GM21515 (cell line): Measurements from ENCODE around the gene AURKAIP1.

ENCODE experiments used
- ATAC-seq: cut with Tn5 transposase; IDR thresholded peaks from one replicate; pipeline ENCODE4 v1.9.1; 2021; ENCODE audit not compliant: unreplicated experiment

AURKAIP1 gene

DNA sequence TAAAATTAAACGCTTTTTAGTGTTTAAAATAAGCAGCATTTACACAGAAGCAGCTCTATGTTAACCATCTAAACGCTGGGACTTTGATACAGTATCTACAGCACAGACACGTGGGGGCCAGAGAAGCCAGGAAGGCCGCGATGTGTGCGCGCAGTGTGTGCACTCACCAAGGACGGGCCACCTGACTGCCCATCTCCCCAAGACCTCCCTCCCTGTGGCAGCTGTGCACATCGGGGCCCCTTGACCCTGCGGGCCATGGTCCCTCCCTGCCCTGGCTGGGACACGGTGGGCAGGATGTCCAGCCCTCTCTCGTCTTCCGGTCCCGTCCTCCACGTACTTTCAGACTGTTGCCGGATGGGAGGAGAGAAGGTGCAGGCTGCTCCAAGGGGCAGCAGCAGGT lies 39.7 kb downstream of the AURKAIP1 start:
- ATAC-seq: no peak

- ATAC-seq: no peak
These were observed 40.2 kb downstream of the AURKAIP1 start for GRCh38 chr1:1334835-1335234.

GRCh38 chr1:1333551-1334241 lies 41.3 kb downstream of the AURKAIP1 start:
- ATAC-seq: no peak

DNA sequence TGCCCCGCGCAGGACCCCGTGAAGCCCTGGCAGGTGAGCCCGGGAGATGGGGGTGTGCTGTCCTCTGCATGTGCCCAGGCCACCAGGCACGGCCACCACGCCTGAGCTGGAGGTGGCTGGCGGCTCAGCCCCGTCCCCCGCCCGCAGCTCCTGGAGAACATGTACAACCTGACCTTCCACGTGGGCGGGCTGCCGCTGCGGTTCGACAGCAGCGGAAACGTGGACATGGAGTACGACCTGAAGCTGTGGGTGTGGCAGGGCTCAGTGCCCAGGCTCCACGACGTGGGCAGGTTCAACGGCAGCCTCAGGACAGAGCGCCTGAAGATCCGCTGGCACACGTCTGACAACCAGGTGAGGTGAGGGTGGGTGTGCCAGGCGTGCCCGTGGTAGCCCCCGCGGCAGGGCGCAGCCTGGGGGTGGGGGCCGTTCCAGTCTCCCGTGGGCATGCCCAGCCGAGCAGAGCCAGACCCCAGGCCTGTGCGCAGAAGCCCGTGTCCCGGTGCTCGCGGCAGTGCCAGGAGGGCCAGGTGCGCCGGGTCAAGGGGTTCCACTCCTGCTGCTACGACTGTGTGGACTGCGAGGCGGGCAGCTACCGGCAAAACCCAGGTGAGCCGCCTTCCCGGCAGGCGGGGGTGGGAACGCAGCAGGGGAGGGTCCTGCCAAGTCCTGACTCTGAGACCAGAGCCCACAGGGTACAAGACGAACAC lies 42.1 kb downstream of the AURKAIP1 start:
- ATAC-seq: no peak

- ATAC-seq: no peak
These were observed 42.8 kb downstream of the AURKAIP1 start for GRCh38 chr1:1332031-1332755.

DNA sequence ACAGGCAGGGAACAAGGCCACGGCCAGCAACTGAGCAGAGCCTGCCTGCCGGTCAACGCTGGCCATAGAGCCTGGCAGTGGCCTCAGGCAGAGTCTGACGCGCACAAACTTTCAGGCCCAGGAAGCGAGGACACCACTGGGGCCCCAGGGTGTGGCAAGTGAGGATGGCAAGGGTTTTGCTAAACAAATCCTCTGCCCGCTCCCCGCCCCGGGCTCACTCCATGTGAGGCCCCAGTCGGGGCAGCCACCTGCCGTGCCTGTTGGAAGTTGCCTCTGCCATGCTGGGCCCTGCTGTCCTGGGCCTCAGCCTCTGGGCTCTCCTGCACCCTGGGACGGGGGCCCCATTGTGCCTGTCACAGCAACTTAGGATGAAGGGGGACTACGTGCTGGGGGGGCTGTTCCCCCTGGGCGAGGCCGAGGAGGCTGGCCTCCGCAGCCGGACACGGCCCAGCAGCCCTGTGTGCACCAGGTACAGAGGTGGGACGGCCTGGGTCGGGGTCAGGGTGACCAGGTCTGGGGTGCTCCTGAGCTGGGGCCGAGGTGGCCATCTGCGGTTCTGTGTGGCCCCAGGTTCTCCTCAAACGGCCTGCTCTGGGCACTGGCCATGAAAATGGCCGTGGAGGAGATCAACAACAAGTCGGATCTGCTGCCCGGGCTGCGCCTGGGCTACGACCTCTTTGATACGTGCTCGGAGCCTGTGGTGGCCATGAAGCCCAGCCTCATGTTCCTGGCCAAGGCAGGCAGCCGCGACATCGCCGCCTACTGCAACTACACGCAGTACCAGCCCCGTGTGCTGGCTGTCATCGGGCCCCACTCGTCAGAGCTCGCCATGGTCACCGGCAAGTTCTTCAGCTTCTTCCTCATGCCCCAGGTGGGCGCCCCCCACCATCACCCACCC lies 43.7 kb downstream of the AURKAIP1 start, which contains the start of gene TAS1R3:
TAS1R3 (plus strand) TSS at position 213 of the 898 bp plus-strand sequence; CDS start at position 279, 66 bp downstream.
- ATAC-seq: no peak

DNA sequence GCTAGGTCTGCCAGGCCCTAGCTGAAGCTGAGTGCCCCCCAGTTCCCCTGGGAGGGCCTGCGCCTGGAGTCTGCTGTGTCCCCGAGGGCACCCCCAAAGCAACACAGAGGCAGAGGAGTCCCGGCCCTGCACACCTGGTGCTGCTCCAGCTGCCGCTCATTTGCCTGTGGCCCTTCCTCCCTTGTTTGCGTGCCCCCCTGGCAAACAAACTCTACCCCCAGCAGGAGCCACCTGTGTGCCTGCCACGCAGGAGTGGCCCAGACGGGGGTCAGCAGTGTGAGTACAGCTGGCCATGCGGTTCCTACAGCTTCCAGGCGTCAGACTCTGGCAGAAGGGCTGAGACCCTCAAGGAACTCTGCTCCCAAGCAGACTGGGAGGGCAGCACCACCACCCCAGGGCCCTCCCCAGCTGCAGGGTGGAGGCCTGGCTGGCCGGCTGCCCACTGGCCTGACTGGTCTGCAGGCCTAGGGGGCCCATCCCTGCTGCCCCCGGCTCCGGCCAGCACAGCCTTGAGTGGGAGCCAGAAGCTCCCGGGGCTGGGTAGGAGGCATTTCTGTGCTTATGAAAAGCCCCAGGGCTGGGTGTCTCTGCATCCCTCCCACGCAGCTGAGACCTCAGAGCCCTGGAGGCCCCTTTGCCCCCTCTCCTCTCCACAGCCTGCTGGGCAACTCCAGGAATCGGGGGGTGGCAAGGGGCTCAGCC lies 44.5 kb downstream of the AURKAIP1 start:
- no peak for ATAC-seq

DNA sequence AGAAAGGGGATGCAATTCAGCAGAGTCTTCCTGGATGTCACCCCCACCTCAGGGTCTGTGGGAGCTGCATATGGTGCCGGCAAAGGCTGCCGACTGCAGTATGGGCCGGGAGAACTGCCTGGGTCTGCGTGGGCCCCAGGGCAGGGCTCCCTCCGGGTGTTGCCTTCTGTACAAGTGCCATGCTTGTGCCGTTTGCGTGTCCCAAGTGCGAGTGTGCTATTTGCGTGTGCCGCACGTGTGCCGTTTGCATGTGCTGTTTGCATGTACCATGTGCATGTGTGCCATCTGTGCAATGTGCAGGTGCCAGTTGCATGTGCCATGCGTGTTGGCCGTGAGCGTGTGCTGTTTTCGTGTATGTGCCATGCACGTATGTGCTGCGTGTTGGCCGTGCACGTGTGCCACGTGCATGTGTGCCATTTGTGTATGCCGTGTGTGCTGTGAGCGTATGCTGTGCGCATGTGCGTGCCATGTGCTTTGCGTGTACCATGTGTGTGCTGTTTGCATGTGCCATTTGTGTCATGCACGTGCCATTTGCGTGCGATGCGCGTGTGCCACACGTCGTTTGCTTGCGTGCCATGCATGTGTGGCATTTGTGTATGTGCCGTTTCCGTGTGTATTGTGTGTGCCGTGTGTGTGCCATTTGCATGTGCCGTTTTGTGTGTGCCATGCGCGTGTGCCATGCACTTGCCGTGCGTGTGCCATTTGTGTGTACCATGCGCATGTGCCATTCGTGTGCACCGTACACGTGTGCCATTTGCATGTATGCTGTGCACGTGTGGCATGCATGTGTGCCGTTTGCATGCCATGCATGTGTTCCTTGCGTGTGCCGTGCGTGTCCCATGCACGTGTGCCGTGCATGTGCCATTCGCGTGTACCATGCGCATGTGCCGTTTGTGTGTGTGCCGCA lies 45.5 kb downstream of the AURKAIP1 start:
- ATAC-seq: no peak

- ATAC-seq: no peak
These were observed 46.8 kb downstream of the AURKAIP1 start for GRCh38 chr1:1328254-1328653.

DNA sequence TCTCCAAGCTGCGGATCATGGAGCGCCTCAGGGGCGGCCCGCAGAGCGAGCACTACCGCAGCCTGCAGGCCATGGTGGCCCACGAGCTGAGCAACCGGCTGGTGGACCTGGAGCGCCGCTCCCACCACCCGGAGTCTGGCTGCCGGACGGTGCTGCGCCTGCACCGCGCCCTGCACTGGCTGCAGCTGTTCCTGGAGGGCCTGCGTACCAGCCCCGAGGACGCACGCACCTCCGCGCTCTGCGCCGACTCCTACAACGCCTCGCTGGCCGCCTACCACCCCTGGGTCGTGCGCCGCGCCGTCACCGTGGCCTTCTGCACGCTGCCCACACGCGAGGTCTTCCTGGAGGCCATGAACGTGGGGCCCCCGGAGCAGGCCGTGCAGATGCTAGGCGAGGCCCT lies 47.7 kb downstream of the AURKAIP1 start:
- ATAC-seq: no peak

DNA sequence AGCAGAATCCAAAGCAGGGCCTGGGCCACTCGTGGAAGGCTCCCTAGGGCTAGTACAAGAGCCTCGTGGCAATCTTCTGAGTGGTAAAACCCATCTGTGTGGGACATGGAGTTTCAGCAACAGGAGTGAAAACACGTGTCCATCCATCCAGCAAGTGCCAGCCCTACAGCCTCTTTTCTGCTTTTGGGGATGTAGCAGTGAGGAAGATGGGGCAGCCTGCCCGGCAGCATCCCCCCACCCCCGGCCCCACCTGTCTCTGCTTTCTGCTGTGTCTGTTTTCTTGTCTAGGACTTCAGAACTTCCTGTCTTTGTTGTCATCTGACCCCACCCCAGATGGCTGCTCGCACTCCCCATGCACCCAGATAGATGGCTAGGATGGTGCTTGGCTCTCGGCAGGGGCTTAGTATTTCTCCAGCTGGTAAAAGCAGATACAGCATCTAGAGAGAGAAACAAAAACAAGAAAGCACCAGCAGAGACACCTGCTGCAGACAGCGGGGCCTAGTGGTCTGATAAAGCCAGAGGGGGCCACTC lies 48.9 kb downstream of the AURKAIP1 start:
- no peak for ATAC-seq

DNA sequence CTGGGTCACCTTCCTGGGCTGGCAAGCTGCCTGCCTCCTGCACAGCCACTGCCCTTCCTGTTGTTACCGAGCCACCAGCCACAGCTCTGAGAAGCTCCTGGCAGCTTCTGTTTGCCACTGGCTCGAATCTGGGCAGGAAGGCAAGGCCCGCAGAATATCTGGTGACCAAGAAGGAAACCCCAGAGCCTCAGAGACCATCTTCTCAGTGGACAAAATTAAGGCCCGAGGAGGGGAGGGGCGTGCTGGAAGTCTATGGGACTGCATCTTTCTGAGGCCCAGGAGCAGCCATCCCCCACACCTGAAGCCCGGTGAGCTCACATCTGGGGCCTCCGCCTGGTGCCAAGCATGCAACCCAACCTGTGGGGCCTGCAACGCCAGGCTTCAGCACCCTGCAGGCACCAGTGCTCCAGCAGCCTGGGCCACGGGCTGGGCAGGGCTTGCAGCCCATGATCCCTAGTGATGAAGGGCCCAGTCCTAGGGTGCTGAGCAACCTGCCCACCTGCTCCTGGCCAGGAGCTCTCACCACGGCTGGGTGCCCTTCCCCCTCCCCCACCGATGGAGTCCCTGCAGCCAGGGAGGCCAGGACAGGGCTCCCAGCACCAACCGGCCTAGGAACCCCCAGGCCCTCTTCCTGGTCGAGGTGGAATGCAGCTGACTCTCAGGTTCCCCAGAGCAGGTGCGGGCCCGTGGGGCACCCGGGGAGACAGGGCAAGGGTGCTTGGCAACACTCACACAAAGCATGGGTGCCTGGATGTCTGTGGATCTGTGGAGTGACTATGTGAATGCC lies 49.5 kb downstream of the AURKAIP1 start:
- no peak for ATAC-seq

- ATAC-seq: peak; percentile 67
These were observed 50.3 kb downstream of the AURKAIP1 start, which contains the start of the genes CPTP and INTS11 for GRCh38 chr1:1324524-1325287. CPTP (plus strand) TSS chr1:1324802; CDS start chr1:1326911, 2,109 bp downstream. INTS11 (minus strand) TSS chr1:1324660; CDS start chr1:1324608, 52 bp downstream.

- ATAC-seq: peak; percentile 17
These were observed 50.9 kb downstream of the AURKAIP1 start for GRCh38 chr1:1324084-1324523.
